Panc1 (cell line): ENCODE measurements around the gene ZBTB47.

Experiments
- CTCF ChIP-seq: fragments of 450-650 bp; IDR thresholded peaks from 2 replicates; pipeline ENCODE4 v1.5.1; 2017; ENCODE audit warnings: mild to moderate bottlenecking
- POLR2AphosphoS5 ChIP-seq: IDR thresholded peaks from 2 replicates; pipeline ENCODE4 v1.6.1; 2012; ENCODE audit warnings: mild to moderate bottlenecking, low read depth, low read length, moderate library complexity
- REST ChIP-seq, 2 experiments: IDR thresholded peaks; 2 replicates each; pipeline ENCODE4 v1.6.1; 2011 to 2012; ENCODE audit warnings: low read depth in 2 of 2, control low read depth in 1 of 2, low read length in 1 of 2, mild to moderate bottlenecking in 1 of 2, moderate library complexity in 1 of 2; ENCODE audit not compliant: insufficient read depth in 1 of 2
- TCF7L2 ChIP-seq: IDR thresholded peaks from 2 replicates; pipeline ENCODE4 v1.6.1; 2011; ENCODE audit warnings: mild to moderate bottlenecking, low read depth, low read length, inconsistent platforms

GRCh38 chr3:42698911-42699230 lies 45.4 kb downstream of the ZBTB47 start:
- no peak for TF ChIP-seq CTCF
- TF ChIP-seq TCF7L2 = no peak
- no peak for TF ChIP-seq POLR2AphosphoS5
- no peak for TF ChIP-seq REST (IDR thresholded peaks at IDR 0.05; ENCODE audit: insufficient read depth in 1 of 2, low read depth in 2 of 2, low read length in 1 of 2)
